HG03442 (cell line): Measurements from ENCODE around the gene MLH1.

ENCODE experiments used
- ATAC-seq: cut with Tn5 transposase; IDR thresholded peaks from one replicate; pipeline ENCODE4 v1.9.1; 2021; ENCODE audit warnings: mild to moderate bottlenecking, moderate library complexity; ENCODE audit not compliant: unreplicated experiment

Gene MLH1

GRCh38 chr3:37087870-37088269 is 94.6 kb downstream of the MLH1 start:
- ATAC-seq: no peak

- no peak for ATAC-seq
These were observed 99.2 kb downstream of the MLH1 start for GRCh38 chr3:37092484-37092883.

- no peak for ATAC-seq
These were observed 100.2 kb downstream of the MLH1 start for GRCh38 chr3:37093481-37093880.

GRCh38 chr3:37094636-37095035 is 101.3 kb downstream of the MLH1 start:
- no peak for ATAC-seq

GRCh38 chr3:37096288-37096687 is 103.0 kb downstream of the MLH1 start:
- no peak for ATAC-seq

GRCh38 chr3:37096975-37097374 is 103.7 kb downstream of the MLH1 start:
- ATAC-seq: no peak

GRCh38 chr3:37097776-37098175 is 104.5 kb downstream of the MLH1 start:
- no peak for ATAC-seq

GRCh38 chr3:37098884-37099283 is 105.6 kb downstream of the MLH1 start:
- no peak for ATAC-seq

GRCh38 chr3:37099469-37099868 is 106.2 kb downstream of the MLH1 start:
- ATAC-seq: no peak

- ATAC-seq: no peak
These were observed 107.1 kb downstream of the MLH1 start for GRCh38 chr3:37100411-37100810.
